ENCODE measurements around the gene NXPH1. TPM values are rescaled to one million over a fixed set of nuclear protein-coding genes. Genes with fewer than 3 reads are reported as not detected.

NXPH1 gene
- total and polyA plus RNA-seq, 2 experiments from 2014 or later: 0.45 to 3.0 TPM

DNA sequence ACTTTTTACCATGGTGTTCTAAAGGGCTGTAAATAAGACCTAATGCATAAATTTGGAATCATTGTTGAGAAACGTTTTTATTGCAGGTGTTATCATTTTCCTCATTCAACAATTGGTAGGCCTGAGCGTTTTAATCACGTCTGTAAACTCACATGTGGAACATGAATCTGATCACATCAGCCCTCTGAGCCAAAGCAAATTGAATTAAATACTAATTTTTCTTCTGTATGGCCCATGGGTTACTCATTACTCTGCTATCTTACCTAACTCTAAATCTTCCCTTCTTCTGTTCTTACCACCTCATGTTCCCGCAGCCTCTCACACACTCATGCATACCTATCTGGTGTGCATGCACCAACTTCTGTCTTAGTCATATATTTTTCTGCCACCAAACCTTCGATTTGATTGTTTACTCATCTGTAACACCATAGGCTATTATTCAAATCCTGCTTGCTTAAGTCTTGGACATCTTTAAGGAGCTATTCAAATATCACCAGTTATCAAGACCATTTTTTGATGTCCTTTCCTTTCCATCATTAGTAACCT lies 82.3 kb downstream of the NXPH1 start (continued):
- no peak for TF ChIP-seq POLR2AphosphoS5 (IDR thresholded peaks at IDR 0.05; ENCODE audit: low read depth)
- TF ChIP-seq, protein P1, sequence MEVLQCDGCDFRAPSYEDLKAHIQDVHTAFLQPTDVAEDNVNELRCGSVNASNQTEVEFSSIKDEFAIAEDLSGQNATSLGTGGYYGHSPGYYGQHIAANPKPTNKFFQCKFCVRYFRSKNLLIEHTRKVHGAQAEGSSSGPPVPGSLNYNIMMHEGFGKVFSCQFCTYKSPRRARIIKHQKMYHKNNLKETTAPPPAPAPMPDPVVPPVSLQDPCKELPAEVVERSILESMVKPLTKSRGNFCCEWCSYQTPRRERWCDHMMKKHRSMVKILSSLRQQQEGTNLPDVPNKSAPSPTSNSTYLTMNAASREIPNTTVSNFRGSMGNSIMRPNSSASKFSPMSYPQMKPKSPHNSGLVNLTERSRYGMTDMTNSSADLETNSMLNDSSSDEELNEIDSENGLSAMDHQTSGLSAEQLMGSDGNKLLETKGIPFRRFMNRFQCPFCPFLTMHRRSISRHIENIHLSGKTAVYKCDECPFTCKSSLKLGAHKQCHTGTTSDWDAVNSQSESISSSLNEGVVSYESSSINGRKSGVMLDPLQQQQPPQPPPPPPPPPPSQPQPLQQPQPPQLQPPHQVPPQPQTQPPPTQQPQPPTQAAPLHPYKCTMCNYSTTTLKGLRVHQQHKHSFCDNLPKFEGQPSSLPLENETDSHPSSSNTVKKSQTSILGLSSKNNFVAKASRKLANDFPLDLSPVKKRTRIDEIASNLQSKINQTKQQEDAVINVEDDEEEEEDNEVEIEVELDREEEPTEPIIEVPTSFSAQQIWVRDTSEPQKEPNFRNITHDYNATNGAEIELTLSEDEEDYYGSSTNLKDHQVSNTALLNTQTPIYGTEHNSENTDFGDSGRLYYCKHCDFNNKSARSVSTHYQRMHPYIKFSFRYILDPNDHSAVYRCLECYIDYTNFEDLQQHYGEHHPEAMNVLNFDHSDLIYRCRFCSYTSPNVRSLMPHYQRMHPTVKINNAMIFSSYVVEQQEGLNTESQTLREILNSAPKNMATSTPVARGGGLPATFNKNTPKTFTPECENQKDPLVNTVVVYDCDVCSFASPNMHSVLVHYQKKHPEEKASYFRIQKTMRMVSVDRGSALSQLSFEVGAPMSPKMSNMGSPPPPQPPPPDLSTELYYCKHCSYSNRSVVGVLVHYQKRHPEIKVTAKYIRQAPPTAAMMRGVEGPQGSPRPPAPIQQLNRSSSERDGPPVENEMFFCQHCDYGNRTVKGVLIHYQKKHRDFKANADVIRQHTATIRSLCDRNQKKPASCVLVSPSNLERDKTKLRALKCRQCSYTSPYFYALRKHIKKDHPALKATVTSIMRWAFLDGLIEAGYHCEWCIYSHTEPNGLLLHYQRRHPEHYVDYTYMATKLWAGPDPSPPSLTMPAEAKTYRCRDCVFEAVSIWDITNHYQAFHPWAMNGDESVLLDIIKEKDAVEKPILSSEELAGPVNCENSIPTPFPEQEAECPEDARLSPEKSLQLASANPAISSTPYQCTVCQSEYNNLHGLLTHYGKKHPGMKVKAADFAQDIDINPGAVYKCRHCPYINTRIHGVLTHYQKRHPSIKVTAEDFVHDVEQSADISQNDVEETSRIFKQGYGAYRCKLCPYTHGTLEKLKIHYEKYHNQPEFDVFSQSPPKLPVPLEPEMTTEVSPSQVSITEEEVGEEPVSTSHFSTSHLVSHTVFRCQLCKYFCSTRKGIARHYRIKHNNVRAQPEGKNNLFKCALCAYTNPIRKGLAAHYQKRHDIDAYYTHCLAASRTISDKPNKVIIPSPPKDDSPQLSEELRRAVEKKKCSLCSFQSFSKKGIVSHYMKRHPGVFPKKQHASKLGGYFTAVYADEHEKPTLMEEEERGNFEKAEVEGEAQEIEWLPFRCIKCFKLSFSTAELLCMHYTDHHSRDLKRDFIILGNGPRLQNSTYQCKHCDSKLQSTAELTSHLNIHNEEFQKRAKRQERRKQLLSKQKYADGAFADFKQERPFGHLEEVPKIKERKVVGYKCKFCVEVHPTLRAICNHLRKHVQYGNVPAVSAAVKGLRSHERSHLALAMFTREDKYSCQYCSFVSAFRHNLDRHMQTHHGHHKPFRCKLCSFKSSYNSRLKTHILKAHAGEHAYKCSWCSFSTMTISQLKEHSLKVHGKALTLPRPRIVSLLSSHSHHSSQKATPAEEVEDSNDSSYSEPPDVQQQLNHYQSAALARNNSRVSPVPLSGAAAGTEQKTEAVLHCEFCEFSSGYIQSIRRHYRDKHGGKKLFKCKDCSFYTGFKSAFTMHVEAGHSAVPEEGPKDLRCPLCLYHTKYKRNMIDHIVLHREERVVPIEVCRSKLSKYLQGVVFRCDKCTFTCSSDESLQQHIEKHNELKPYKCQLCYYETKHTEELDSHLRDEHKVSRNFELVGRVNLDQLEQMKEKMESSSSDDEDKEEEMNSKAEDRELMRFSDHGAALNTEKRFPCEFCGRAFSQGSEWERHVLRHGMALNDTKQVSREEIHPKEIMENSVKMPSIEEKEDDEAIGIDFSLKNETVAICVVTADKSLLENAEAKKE (CRISPR knock-in tag; IDR thresholded peaks at IDR 0.05): no peak

GRCh38 chr7:8516976-8517375 lies 83.6 kb downstream of the NXPH1 start:
- Histone ChIP-seq H3K4me3 (no peak overlapping the region), H3K9me2 (ENCODE audit: insufficient read depth) (no peaks in the 10 kb centered on the region), H3F3A (replicated peaks; ENCODE audit: low read depth) (no peaks in the 10 kb centered on the region), H2AFZ (no peak overlapping the region), H3K36me3 (ENCODE audit: insufficient read depth) (no peaks in the 10 kb centered on the region), H3K79me2 (replicated peaks; ENCODE audit: insufficient read depth) (no peaks in the 10 kb centered on the region), H3K4me1 (ENCODE audit: insufficient read depth) (no peaks in the 10 kb centered on the region), H3K27ac (ENCODE audit: low read depth) (no peak overlapping the region), H3K27me3 (ENCODE audit: insufficient read depth) (no peaks in the 10 kb centered on the region), H3K4me2 (no peak overlapping the region), H4K20me1 (replicated peaks; ENCODE audit: insufficient read depth) (no peaks in the 10 kb centered on the region)
- no peak for ATAC-seq
- H3K4me3 Mint-ChIP-seq: no peak overlapping the region
- H3K9me3 Mint-ChIP-seq: no peaks in the 10 kb centered on the region
- no peaks in the 10 kb centered on the region for H3K36me3 Mint-ChIP-seq (ENCODE audit: low read depth)
- H3K4me1 Mint-ChIP-seq: no peaks in the 10 kb centered on the region
- no peak for DNase-seq (ENCODE audit: low spot score)
- no peak overlapping the region for H3K27ac Mint-ChIP-seq
- no peaks in the 10 kb centered on the region for H3K27me3 Mint-ChIP-seq (ENCODE audit: insufficient read depth, low read depth, poor library complexity)
- no peak for TF ChIP-seq ZNF114 (CRISPR knock-in tag; IDR thresholded peaks at IDR 0.05)
- no peak for TF ChIP-seq JUNB (IDR thresholded peaks at IDR 0.05; ENCODE audit: unreplicated experiment)
- TF ChIP-seq ZNF331 (CRISPR knock-in tag; IDR thresholded peaks at IDR 0.05; ENCODE audit: low read depth): no peak
- TF ChIP-seq, protein P2, sequence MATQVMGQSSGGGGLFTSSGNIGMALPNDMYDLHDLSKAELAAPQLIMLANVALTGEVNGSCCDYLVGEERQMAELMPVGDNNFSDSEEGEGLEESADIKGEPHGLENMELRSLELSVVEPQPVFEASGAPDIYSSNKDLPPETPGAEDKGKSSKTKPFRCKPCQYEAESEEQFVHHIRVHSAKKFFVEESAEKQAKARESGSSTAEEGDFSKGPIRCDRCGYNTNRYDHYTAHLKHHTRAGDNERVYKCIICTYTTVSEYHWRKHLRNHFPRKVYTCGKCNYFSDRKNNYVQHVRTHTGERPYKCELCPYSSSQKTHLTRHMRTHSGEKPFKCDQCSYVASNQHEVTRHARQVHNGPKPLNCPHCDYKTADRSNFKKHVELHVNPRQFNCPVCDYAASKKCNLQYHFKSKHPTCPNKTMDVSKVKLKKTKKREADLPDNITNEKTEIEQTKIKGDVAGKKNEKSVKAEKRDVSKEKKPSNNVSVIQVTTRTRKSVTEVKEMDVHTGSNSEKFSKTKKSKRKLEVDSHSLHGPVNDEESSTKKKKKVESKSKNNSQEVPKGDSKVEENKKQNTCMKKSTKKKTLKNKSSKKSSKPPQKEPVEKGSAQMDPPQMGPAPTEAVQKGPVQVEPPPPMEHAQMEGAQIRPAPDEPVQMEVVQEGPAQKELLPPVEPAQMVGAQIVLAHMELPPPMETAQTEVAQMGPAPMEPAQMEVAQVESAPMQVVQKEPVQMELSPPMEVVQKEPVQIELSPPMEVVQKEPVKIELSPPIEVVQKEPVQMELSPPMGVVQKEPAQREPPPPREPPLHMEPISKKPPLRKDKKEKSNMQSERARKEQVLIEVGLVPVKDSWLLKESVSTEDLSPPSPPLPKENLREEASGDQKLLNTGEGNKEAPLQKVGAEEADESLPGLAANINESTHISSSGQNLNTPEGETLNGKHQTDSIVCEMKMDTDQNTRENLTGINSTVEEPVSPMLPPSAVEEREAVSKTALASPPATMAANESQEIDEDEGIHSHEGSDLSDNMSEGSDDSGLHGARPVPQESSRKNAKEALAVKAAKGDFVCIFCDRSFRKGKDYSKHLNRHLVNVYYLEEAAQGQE (IDR thresholded peaks at IDR 0.05; ENCODE audit: unreplicated experiment): no peak
- TF ChIP-seq EZH2 (IDR thresholded peaks at IDR 0.05; ENCODE audit: low read depth, unreplicated experiment): no peak
- TF ChIP-seq POLR2AphosphoS5 (IDR thresholded peaks at IDR 0.05; ENCODE audit: low read depth): no peak
- TF ChIP-seq NANOG (IDR thresholded peaks at IDR 0.05; ENCODE audit: borderline replicate concordance): no peak
- TF ChIP-seq EZH2phosphoT487 (IDR thresholded peaks at IDR 0.05; ENCODE audit: unreplicated experiment): no peak
- TF ChIP-seq, protein P3, sequence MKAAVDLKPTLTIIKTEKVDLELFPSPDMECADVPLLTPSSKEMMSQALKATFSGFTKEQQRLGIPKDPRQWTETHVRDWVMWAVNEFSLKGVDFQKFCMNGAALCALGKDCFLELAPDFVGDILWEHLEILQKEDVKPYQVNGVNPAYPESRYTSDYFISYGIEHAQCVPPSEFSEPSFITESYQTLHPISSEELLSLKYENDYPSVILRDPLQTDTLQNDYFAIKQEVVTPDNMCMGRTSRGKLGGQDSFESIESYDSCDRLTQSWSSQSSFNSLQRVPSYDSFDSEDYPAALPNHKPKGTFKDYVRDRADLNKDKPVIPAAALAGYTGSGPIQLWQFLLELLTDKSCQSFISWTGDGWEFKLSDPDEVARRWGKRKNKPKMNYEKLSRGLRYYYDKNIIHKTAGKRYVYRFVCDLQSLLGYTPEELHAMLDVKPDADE (IDR thresholded peaks at IDR 0.05): no peak
- TF ChIP-seq CTCF (conservative IDR thresholded peaks at IDR 0.05; ENCODE audit: low read depth in 2 of 2): no peak
- no peak for TF ChIP-seq STAT1 (IDR thresholded peaks at IDR 0.05; ENCODE audit: unreplicated experiment)
